Measurements from ENCODE around the gene METTL6. TPM values are rescaled to one million over a fixed set of nuclear protein-coding genes. Genes with fewer than 3 reads are reported as not detected.

Gene METTL6
- total and polyA plus RNA-seq, 2 donors (not counting 1 experiment from before 2014, with no cell fraction given): 25.7 to 37.3 TPM

DNA sequence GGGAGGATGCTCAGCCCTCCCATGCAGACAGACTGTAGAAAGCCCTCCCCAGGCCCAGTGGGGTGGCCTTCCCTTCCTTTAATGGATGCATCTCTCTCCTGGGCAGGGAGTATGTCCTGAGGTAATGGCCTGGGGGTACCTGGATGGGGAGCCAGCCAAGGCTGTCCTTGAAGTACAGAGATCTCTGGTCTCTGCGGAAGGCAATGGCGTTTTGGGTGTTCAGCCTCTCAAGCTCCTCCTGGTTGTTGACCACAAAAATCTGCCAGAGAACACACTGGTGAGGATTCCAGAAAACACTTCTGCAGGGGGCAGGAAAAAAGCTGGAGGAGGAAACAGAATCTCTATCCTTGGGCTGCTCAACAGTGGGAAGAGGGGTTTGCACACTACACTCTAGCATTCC, 29.0 kb upstream of the METTL6 start:
- Histone ChIP-seq H3K27ac (ENCODE audit: insufficient read depth, low read length) (no peak overlapping the region), H3K36me3 (ENCODE audit: control insufficient read depth, insufficient read depth, low read length) (no peaks in the 10 kb centered on the region), H3K4me2 (ENCODE audit: extremely low read depth, insufficient read depth, low read length) (no peak overlapping the region)

GRCh38 chr3:15455756-15456155, 28.4 kb upstream of the METTL6 start:
- H3K9ac ChIP-seq (ENCODE audit: insufficient read depth, low read length): no peak overlapping the region
- no peaks in the 10 kb centered on the region for H3K9me3 ChIP-seq (ENCODE audit: control insufficient read depth, insufficient read depth, low read depth, low read length)
- no peak overlapping the region for H2AFZ ChIP-seq (ENCODE audit: low read length)
- H3K79me2 ChIP-seq (ENCODE audit: control insufficient read depth, insufficient read depth, low read length): no peaks in the 10 kb centered on the region
- no peaks in the 10 kb centered on the region for H3K36me3 ChIP-seq (ENCODE audit: control insufficient read depth, insufficient read depth, low read length)
- no peak overlapping the region for H3K27ac ChIP-seq (ENCODE audit: insufficient read depth, low read length)
- H3K4me1 ChIP-seq (ENCODE audit: control insufficient read depth, extremely low read depth, insufficient read depth, low read length): no peaks in the 10 kb centered on the region
- no peak overlapping the region for H3K4me2 ChIP-seq (ENCODE audit: extremely low read depth, insufficient read depth, low read length)
- no peaks in the 10 kb centered on the region for H4K20me1 ChIP-seq (ENCODE audit: control insufficient read depth, extremely low read depth, insufficient read depth, low read length)
- no peaks in the 10 kb centered on the region for H3K27me3 ChIP-seq (ENCODE audit: control insufficient read depth, insufficient read depth, low read length)
- no peak for DNase-seq (ENCODE audit: low read depth in 2 of 2)
- no peak overlapping the region for H3K4me3 ChIP-seq (replicated peaks in 1 of 4; ENCODE audit: control extremely low read depth in 1 of 4, insufficient read depth in 1 of 4, low read depth in 3 of 4, low read length in 4 of 4)
- TF ChIP-seq, protein P1, sequence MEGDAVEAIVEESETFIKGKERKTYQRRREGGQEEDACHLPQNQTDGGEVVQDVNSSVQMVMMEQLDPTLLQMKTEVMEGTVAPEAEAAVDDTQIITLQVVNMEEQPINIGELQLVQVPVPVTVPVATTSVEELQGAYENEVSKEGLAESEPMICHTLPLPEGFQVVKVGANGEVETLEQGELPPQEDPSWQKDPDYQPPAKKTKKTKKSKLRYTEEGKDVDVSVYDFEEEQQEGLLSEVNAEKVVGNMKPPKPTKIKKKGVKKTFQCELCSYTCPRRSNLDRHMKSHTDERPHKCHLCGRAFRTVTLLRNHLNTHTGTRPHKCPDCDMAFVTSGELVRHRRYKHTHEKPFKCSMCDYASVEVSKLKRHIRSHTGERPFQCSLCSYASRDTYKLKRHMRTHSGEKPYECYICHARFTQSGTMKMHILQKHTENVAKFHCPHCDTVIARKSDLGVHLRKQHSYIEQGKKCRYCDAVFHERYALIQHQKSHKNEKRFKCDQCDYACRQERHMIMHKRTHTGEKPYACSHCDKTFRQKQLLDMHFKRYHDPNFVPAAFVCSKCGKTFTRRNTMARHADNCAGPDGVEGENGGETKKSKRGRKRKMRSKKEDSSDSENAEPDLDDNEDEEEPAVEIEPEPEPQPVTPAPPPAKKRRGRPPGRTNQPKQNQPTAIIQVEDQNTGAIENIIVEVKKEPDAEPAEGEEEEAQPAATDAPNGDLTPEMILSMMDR (conservative IDR thresholded peaks at IDR 0.05 in 1 of 2, IDR thresholded peaks at IDR 0.05 in 1 of 2; ENCODE audit: low read depth in 1 of 2, low read length in 2 of 2): no peak
- no peak for TF ChIP-seq EZH2 (IDR thresholded peaks at IDR 0.05; ENCODE audit: low read length, missing control alignments)

More for the DNA sequence above, 29.0 kb upstream of the METTL6 start:
- no peak for DNase-seq (ENCODE audit: low read depth in 2 of 2)
- Histone ChIP-seq H3K4me3 (replicated peaks in 1 of 4; ENCODE audit: control extremely low read depth in 1 of 4, insufficient read depth in 1 of 4, low read depth in 3 of 4, low read length in 4 of 4) (no peak overlapping the region), H3K79me2 (ENCODE audit: control insufficient read depth, insufficient read depth, low read length) (no peaks in the 10 kb centered on the region), H4K20me1 (ENCODE audit: control insufficient read depth, extremely low read depth, insufficient read depth, low read length) (no peaks in the 10 kb centered on the region), H2AFZ (ENCODE audit: low read length) (no peak overlapping the region), H3K9ac (ENCODE audit: insufficient read depth, low read length) (no peak overlapping the region), H3K27me3 (ENCODE audit: control insufficient read depth, insufficient read depth, low read length) (no peaks in the 10 kb centered on the region), H3K9me3 (ENCODE audit: control insufficient read depth, insufficient read depth, low read depth, low read length) (no peaks in the 10 kb centered on the region), H3K4me1 (ENCODE audit: control insufficient read depth, extremely low read depth, insufficient read depth, low read length) (no peaks in the 10 kb centered on the region)
- no peak for TF ChIP-seq EZH2 (IDR thresholded peaks at IDR 0.05; ENCODE audit: low read length, missing control alignments)
- TF ChIP-seq, protein P1 (conservative IDR thresholded peaks at IDR 0.05 in 1 of 2, IDR thresholded peaks at IDR 0.05 in 1 of 2; ENCODE audit: low read depth in 1 of 2, low read length in 2 of 2): no peak

GRCh38 chr3:15454965-15455364, 27.6 kb upstream of the METTL6 start:
- no peaks in the 10 kb centered on the region for H3K27me3 ChIP-seq (ENCODE audit: control insufficient read depth, insufficient read depth, low read length)
- H3K9me3 ChIP-seq (ENCODE audit: control insufficient read depth, insufficient read depth, low read depth, low read length): no peaks in the 10 kb centered on the region
- H3K4me2 ChIP-seq (ENCODE audit: extremely low read depth, insufficient read depth, low read length): no peak overlapping the region
- H4K20me1 ChIP-seq (ENCODE audit: control insufficient read depth, extremely low read depth, insufficient read depth, low read length): no peaks in the 10 kb centered on the region
- H3K27ac ChIP-seq (ENCODE audit: insufficient read depth, low read length): no peak overlapping the region
- no peaks in the 10 kb centered on the region for H3K4me1 ChIP-seq (ENCODE audit: control insufficient read depth, extremely low read depth, insufficient read depth, low read length)
- no peak overlapping the region for H3K9ac ChIP-seq (ENCODE audit: insufficient read depth, low read length)
- no peaks in the 10 kb centered on the region for H3K36me3 ChIP-seq (ENCODE audit: control insufficient read depth, insufficient read depth, low read length)
- TF ChIP-seq, protein P1 (conservative IDR thresholded peaks at IDR 0.05 in 1 of 2, IDR thresholded peaks at IDR 0.05 in 1 of 2; ENCODE audit: low read depth in 1 of 2, low read length in 2 of 2): no peak
- TF ChIP-seq EZH2 (IDR thresholded peaks at IDR 0.05; ENCODE audit: low read length, missing control alignments): no peak
- H2AFZ ChIP-seq (ENCODE audit: low read length): no peak overlapping the region
- H3K4me3 ChIP-seq (replicated peaks in 1 of 4; ENCODE audit: control extremely low read depth in 1 of 4, insufficient read depth in 1 of 4, low read depth in 3 of 4, low read length in 4 of 4): no peak overlapping the region
- no peaks in the 10 kb centered on the region for H3K79me2 ChIP-seq (ENCODE audit: control insufficient read depth, insufficient read depth, low read length)
- DNase-seq (ENCODE audit: low read depth in 2 of 2): no peak
